GM18907 (cell line): ENCODE measurements around the gene BNC2.
"Not testable (repeated sequence)": the region's sequence is repeated elsewhere in the genome, so short reads cannot be mapped to it uniquely, and the experiment has no call there.

Experiments
- ATAC-seq: cut with Tn5 transposase; IDR thresholded peaks from one replicate; pipeline ENCODE4 v1.9.1; 2021; ENCODE audit warnings: mild to moderate bottlenecking, moderate library complexity; ENCODE audit not compliant: unreplicated experiment

Gene BNC2

DNA sequence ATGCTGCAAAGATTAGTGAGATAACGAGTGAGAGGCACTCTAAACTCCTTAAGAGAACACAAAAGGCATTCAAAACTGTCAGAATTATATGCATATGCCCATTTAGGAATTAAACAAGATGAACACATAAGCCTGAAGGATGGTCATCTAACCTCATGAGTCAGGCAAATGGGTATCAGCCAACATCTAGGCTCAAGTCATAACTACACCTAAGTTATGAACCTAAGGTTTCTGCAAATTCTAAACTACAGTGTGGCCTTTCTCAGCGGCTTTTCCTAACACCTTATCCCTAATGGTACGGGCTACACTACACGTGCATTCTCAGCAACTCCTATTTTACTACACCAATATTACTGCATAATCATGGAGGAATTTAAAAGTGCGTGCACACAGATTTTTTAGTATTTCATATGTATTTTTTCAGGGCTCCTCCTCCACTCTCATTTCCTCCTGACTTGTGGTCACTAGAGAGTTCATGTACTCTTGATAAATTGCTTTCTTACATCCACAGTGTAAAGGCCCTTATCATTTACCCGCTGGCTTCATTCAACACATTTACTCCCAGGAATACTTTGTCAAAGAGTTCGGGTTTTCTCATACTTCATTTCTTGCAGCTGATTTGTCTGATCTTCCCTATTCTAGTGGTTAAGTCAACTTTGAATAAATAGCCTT, 316.5 kb downstream of the BNC2 start:
- no peak for ATAC-seq

DNA sequence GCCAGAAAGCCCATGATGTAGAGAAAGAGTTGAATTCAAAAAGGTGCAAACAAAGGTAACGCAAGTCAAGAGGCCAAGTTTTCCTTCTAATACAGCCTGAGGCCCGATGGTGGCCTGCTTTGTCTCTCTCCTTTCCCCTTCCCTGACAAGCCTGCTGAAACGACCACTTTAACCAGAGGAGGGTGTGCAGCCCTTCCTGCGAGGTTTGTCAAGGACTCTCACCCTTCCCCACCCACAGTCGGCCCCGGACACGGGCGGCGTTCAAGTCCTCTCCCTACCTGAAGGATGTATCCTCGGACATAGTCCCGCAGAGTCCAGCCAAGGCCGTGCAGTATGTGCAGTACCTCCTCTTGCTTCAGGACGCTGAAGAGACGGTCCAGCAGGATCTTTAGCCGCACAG, 318.2 kb downstream of the BNC2 start:
- no peak for ATAC-seq

DNA sequence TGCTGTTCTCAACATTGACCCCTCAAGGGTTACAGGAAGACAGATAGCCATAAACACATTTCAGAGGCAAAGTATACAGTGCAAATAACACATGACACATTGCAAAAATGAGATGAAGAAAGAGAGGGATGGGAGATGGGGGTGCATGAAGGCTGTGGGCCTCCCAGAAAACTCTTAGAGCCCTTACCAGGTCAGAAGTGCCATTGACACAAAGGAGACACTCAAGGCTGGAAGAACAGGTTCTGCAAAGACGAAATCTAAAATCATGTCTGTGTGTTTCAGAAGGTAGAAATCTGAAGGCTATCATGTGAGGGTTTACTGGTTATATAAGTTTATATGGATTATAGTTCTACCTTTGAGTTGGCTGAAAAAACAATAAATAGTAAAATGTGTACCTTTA, 318.8 kb downstream of the BNC2 start:
- no peak for ATAC-seq

DNA sequence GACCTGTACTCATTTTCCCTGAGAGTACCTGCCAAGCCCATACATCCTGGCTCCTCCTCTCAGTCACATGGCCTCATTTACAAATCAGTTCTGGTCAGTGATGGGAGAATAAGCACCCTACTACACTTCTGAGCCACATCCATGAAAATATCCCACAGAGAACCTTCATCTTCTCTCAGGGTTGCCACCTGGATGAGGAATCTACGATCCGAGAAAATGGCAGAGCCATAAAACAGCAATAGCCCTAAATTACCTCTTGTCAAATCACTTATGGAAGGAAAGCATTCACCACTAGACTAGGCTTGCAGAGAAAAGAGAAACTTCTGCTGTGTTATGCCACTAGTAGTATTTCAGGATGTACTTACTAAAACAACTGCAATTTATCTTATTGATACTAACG, 324.8 kb downstream of the BNC2 start:
- no peak for ATAC-seq

DNA sequence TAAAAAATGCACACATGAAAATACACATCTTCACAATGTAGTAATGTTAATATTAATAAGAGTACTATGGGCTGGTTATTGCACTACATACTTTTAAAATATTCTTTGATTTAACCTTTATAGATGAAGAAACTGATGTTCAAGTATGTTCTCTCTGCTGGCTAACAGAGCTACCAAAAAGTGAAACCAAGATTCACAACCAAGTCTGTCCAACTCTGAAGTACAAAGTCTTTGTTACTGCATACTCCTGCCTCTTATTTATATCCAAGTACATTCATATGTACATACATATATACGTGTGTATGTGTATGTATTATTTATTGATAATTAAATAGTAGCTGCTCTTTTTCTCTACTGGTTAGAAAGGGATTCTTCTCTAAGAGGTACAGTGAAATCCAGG, 325.6 kb downstream of the BNC2 start:
- no peak for ATAC-seq

DNA sequence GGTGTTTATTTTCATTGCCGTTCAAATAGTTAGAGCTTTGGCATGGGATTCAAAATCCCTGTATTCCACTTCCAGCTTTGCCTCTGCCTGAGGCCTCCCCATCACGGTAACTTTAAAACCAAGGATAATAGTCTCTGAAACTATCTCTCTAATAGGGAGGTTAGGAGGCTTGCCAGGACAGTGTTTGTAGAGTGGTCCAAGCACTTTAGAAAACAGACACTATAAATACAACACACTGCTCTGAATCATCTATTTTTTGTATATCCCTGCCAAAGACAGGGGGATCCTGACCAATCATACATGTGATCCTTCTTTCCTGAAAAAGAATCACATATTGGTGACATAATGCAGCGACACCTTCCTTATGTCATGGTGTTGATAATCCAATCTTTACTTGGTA, 326.8 kb downstream of the BNC2 start:
- ATAC-seq: no peak

DNA sequence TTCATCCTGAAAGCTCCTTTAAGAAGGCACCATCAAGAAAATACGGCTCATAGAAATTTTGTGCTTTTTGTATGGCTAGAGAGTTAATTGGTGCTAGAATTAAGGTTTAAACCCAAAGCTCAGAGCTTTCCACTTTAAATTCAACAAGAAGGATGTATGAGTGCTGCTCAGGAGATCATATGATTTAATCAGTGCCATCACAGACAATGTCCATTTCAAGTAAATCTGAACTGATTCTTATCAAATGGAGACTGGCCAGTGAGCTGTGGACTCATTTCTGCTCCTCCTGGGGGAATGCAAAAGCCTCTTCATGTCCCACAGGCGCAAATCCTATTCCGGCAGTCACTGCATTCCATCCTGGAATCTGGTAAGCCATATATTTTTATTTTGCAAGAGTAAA, 327.2 kb downstream of the BNC2 start:
- ATAC-seq: no peak

DNA sequence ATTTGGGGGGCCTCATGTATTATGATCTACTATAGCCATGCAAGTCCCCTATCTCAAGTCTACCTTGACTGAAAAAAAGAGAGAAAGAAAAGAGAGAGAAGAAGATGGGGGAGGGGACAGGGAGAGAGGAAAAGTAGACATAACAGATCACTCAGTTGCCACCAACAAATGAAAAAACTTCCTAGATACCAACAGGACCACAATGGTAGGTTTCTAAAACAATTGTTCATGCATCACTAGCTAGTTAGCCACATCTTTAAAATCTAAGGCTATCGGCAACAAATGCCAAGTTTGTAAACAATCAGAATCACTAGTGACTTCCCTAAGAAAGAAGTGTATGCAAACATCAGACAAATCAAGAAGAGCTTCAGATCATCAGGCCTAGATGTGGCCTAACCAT, 328.2 kb downstream of the BNC2 start:
- ATAC-seq: no peak

DNA sequence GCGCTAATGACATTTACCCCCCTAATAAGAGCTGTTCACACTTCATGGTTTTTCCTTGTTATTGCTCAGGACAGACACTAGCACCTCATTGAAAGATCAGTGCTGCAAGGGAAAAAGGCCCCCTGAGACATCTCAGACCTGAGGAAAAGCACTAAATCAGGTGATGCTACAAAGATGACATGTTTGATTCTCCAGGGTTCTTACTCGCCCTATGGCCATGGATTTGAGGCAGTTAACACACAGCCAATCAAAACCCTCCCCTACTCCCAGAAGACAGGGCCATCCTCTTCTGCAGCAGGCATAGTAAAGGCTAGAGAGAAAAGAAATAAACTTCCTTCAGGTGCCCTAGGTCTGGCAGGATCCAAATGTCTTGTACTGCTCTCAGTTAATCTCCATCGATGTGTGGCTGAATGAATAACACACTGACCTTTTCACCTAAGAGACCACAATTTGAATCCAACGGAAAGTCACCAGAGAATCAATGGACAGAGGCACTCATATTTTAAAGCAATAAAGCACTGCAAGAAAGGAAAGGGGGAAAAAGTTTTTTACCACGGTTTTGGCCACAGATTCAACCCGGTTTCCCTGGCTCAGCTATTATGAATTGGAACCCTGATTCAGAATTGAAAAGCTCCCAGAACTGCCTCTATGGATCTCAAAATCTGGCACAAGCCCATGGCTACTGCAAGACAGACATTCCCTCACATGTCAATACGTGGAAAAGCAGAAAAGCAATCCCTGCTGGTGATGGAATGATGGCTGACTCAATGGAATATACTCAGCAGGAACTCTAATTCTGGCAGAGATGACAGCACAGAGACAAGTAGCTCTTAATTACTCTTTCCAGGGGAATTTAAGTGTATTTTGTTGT, 329.5 kb downstream of the BNC2 start:
- no peak for ATAC-seq

DNA sequence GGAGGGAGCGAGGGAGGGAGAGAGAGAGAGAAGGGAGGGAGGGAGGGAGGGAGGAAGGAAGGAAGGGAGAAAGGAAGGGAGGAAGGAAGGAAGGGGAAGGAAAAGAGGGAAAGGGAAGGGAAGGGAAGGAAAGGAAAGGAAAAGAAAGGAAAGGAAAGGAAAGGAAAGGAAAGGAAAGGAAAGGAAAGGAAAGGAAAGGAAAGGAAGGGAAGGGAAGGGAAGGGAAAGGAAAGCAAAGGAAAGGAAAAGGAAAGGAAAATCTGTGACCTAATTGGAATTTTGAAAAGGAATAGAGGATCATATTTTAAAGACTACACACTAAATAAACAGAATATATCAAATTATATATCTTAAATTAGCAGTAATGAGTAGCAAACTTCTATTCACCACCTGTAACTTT, 330.8 kb downstream of the BNC2 start:
- ATAC-seq: not testable (repeated sequence)

DNA sequence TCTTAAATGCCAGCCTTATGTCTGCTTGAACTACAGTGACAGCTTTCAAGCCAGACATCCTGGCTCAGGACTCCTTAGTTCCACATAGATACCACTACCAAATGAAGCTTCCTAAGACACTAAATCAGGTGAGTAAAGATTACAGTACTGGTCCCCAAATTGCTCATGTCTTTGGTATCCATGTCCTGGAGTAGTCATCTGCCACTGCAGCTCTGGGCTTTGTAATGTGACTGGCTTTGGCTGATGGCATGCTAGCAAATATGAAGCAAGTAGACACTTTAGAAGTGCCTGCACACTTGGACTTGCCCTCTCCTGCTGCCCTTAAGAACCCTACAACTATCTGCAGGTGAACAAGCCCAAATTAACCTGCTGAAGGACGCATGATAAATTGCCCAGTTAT, 334.9 kb downstream of the BNC2 start:
- ATAC-seq: no peak

DNA sequence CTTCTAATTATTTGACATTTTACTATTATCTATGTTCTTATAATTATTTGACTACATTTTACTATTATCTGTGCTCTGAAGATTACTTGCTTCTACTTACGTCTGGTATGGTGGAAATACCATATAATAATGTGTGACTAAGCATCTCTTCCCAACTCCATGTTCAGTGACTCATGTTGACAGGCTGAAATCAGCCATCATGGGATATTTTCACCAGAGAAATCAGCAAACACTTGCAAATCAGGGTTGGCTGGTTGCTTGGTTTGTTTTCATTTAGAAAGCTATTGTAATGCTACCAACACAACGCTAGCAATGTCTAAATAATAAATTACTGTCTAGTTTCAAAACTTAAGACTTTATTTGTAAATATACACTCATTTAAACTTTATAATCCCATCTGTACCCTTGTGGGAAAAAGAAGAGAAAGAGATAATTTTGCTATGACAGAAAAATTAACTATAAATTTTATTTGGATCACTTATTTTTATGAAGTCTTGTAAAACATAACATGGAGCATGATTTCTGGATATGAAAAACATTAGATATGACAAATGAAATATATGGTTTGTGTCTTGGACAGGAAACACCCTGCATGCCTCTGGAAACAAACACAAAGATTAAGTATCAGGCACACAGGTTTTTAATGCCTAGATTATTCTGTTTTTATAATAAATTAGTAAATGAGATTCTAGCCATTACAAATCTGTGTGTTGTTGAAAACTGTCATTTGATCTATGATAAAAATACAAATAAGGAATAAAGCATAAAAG, 337.6 kb downstream of the BNC2 start:
- no peak for ATAC-seq

DNA sequence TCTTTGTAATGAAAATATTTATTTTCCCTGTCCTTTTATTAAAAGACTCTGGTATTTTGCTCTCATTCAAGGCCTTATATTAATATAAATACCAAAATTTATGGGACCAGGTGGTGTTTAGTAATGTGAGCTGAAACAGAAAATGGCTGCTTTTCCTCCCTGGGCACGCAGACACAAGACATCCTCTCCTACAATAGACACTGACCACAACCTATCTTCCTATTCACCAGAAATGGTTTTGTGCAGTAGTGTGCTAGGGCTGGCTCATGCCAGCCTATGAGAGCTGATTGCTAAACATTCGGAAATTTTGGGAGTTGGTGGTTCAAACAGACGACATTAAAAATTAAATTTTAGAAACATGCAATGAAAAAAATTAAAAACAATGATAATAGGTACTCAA, 338.2 kb downstream of the BNC2 start:
- no peak for ATAC-seq

DNA sequence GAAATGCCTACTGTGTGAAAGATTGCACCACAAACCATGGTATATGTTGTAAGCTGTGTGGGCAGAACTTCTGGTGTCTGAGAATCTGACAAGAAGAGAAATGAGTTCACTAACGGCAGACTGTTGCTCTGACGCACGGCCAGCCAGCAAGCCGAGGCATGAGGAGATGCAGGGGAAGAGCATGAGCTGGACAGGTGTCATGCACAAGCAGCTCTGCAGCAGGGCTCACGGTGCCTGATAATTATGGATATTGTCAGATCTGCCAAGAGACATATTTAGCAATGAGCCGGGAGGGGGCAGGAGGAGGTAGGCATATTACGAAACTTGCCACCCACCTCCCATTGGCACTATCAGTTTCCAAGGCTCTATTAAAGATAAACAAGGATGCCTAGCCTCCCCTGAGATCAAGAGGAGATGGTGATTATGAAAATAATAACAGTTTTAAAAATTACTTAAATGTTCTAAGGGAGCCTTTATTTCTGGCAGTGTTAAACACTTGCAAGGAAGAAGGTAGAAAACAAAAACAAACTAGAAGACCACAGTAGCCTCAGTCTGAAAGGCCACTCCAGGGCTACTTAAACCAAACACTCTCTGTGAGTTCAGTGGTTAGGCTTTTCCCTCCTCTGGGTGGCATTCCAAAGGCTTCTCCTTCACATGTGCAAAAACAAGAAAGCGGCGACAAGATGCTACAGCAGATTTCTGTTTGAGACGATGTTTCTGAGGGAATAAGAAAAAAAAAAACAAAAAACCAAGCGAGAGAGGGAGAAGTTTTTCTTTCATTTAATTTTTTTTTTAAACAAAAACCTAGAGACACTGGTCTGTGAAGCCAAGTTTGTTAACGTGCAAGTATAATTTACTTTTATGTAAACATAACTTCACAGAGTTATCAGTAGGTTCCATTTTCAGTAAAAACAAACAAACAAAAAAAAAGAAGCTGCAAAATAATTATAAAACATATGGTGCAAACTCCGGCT, 339.5 kb downstream of the BNC2 start:
- ATAC-seq: no peak

DNA sequence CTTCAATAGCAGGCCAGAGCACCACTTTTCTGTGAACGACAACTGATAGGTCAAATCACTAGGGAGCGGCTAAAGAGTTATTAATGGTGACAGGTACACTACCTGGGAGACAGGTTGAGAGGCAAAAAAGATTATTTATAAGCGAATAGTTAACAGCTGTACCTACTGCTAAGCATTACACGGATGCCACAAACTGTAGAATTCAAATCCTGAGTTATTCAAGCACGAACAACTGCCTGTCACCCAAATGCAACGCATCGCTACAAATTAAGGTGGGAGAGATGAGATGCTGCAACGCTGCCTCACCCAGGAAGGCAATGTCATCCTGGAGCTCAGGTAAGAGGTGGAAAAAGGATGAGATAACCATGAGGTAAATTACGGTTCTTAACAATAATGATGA, 342.9 kb downstream of the BNC2 start:
- no peak for ATAC-seq

DNA sequence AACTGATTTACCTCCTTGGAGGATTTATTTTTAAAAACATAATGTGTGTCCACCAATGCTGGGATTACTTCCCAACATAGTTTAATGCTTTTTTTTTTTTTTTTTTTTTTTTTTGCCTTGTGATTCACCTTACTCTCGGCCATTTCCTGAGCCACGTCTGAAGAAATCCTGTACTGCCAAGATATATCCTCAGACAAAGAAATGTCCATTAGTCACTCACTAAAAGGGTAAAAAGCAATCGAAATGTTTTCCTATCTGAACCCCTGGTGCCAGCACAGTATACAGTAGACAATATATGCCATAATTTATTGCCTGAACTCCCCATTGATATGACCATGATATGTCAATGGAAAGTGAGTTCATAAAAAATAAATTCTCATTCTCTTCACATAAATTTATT, 344.1 kb downstream of the BNC2 start:
- no peak for ATAC-seq

DNA sequence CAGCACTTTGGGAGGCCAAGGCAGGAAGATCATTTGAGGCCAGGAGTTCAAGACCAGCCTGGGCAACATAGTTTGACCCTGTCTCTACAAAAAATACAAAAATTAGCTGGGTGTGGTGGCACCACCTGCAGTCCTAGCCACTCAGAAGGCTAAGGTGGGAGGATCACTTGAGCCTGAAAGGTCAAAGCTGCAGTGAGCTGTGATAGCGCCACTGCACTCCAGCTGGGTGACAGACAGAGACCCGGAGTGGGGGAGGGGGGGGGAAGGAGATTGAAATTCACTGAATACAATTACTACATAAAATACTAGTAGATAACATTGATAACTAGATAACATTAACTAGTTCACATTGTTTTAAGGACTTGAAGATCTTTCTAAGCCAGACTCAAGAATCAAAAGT, 345.6 kb downstream of the BNC2 start:
- ATAC-seq: no peak

DNA sequence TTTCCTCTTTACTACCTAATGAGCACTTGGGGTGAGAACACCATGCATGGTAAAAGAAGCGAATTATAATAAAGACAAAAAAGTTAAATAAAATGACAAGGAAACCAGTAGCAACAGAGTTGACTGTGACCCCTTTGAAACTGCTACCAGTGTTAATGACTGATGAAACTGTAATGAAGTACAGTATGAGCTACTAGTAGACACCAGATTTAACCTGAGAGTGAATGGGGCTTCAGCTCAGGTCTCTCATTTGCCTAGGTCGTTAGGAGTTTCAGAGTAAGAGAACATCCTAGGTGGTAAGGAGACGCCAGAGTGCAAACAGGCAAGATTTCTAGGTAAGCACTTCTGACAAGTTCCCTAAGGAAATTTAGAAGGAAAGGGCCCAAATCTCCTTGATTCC, 346.4 kb downstream of the BNC2 start:
- ATAC-seq: no peak

DNA sequence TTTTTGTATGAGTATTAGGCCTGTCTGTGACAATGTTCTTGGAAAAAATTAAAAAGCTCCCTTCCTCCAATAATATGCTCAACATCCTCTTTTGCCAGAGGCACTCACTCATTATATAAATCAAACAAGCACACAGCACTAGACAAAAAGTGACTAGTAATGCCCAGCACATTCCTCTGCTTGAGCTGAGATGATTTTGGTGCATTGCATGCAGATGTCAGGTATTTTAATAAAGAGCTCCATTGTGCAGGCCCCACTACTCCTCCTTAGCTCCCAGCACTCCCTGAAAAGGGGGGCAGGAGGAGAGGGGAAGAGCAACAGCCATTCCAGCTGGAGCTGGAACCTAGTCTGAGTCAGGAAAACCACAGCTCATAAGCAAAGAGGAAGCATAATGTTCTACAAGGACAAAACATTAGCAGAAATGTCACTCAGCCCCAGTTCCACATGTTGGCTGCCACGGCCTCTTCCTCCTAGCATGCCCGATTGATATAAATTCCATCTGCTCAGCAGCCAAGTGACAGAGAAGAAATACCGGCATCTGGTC, 348.5 kb downstream of the BNC2 start:
- ATAC-seq: no peak

DNA sequence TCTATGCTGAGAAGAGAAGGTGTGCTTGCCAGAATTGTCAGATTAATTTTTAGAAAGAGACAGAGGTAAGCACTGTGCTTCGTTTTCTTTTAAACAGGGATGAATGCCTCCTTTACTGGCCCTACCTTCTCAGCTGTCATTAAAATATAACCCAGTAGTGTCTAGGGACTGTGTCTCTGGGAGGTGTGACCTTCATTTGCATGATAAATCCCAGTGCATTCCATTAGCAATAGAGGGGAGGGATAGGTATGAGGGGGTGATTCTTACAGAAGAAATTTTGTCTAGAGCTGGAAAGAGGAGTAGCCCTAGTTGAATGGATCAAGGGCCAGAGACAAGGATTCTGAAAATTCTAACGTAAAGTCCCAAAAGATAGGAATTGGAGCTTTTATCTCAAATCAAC, 351.5 kb downstream of the BNC2 start:
- no peak for ATAC-seq
